PC-3 (cell line): ENCODE data around the gene IP6K3. TPM values are rescaled to one million over a fixed set of nuclear protein-coding genes. Genes with fewer than 3 reads are reported as not detected.

Experiments used
- ATAC-seq: fragments of 200-7000 bp; cut with Tn5 transposase; 2 replicates; pipeline ENCODE4 v1.9.1; 2020; ENCODE audit warnings: mild to moderate bottlenecking, moderate library complexity
- BruUV-seq: library from RNA; stranded (reverse); fragments of 400-500 nt; replicated peaks from 2 replicates; lab custom pipeline; 2021; lab: Mats Ljungman, UMichigan
- CTCF ChIA-PET: fragments of 300-600 bp; sonication (Branson Sonifier 250); formaldehyde crosslinking; loops from one replicate; lab custom pipeline; 2022; ENCODE audit warnings: antibody characterized with exemption; lab: Charles Lee
- POLR2A ChIA-PET: fragments of 300-600 bp; sonication (Branson Sonifier 250); formaldehyde crosslinking; loops from one replicate; lab custom pipeline; 2022; ENCODE audit warnings: antibody characterized with exemption; ENCODE audit not compliant: unreplicated experiment; lab: Charles Lee
- DNase-seq: peaks from one replicate; pipeline ENCODE4 v3.0.0-alpha.2; 2015
- H2AFZ ChIP-seq: fragments of 300-600 bp; sonication (generic); 2 replicates; pipeline ENCODE4 v1.6.0; 2016; ENCODE audit warnings: antibody characterized with exemption, low read length
- H3F3A ChIP-seq: fragments of 300-600 bp; sonication (generic); one replicate; pipeline ENCODE4 v1.6.0; 2017; ENCODE audit warnings: antibody characterized with exemption, low read length, control low read depth, mild to moderate bottlenecking; ENCODE audit not compliant: unreplicated experiment
- H3K27ac ChIP-seq: fragments of 300-600 bp; sonication (generic); 2 replicates; pipeline ENCODE4 v1.5.1; 2016; ENCODE audit warnings: mild to moderate bottlenecking, low read length
- H3K27me3 ChIP-seq: fragments of 300-600 bp; sonication (generic); 2 replicates; pipeline ENCODE4 v1.6.1; 2016; ENCODE audit warnings: low read length, mixed read lengths
- H3K36me3 ChIP-seq: fragments of 300-600 bp; sonication (generic); 2 replicates; pipeline ENCODE4 v1.6.1; 2016; ENCODE audit warnings: low read depth, mixed run types, low read length, mixed read lengths
- H3K4me1 ChIP-seq: fragments of 300-600 bp; sonication (generic); 2 replicates; pipeline ENCODE4 v1.5.1; 2016; ENCODE audit warnings: low read length; ENCODE audit not compliant: insufficient read depth
- H3K4me2 ChIP-seq: fragments of 300-600 bp; sonication (generic); 2 replicates; pipeline ENCODE4 v1.6.0; 2016; ENCODE audit warnings: low read length
- H3K4me3 ChIP-seq: fragments of 300-600 bp; sonication (generic); 2 replicates; pipeline ENCODE4 v1.5.1; 2016; ENCODE audit warnings: mild to moderate bottlenecking, low read length, mixed read lengths
- H3K79me2 ChIP-seq: fragments of 300-600 bp; sonication (generic); 2 replicates; pipeline ENCODE4 v1.6.1; 2017; ENCODE audit warnings: low read length, mixed read lengths
- H3K9ac ChIP-seq: fragments of 300-600 bp; sonication (generic); 2 replicates; pipeline ENCODE4 v1.6.0; 2016; ENCODE audit warnings: mild to moderate bottlenecking, low read length
- H3K9me2 ChIP-seq: fragments of 300-600 bp; sonication (generic); replicated peaks from 2 replicates; pipeline ENCODE4 v1.6.1; 2016; ENCODE audit warnings: mixed run types, low read length, mixed read lengths
- H3K9me3 ChIP-seq: fragments of 300-600 bp; sonication (generic); 2 replicates; pipeline ENCODE4 v1.6.1; 2016; ENCODE audit warnings: low read length, mixed read lengths
- H4K20me1 ChIP-seq: fragments of 300-600 bp; sonication (generic); 2 replicates; pipeline ENCODE4 v1.6.1; 2016; ENCODE audit warnings: low read length, mixed read lengths
- EZH2 ChIP-seq: fragments of 300-600 bp; sonication (generic); IDR thresholded peaks from one replicate; pipeline ENCODE4 v1.6.1; 2017; ENCODE audit warnings: antibody characterized with exemption, mild to moderate bottlenecking, low read length; ENCODE audit not compliant: unreplicated experiment
- EZH2phosphoT487 ChIP-seq: fragments of 300-600 bp; sonication (generic); IDR thresholded peaks from 2 replicates; pipeline ENCODE4 v1.6.1; 2018; ENCODE audit warnings: mild to moderate bottlenecking, antibody characterized with exemption, low read length, borderline replicate concordance
- intact Hi-C: fragments of 100-400 bp; cut with micrococcal nuclease; formaldehyde crosslinking; loops from 2 replicates; pipeline ENCODE4 v1.9.0; 2023
- total RNA-seq: library from RNA; depleted of rRNA; stranded (reverse); fragments of >200 nt; gene quantifications from 2 replicates; pipeline ENCODE4 v1.2.3, GENCODE V29; 2014
- TF ChIP-seq, protein P1 (sequence below): fragments of 300-600 bp; sonication (generic); conservative IDR thresholded peaks from 2 replicates; pipeline ENCODE4 v1.5.1; 2017; ENCODE audit warnings: antibody characterized with exemption, low read depth, mild to moderate bottlenecking, low read length

Gene IP6K3
- total RNA-seq, 1 experiment from 2014 or later, result not detected

DNA sequence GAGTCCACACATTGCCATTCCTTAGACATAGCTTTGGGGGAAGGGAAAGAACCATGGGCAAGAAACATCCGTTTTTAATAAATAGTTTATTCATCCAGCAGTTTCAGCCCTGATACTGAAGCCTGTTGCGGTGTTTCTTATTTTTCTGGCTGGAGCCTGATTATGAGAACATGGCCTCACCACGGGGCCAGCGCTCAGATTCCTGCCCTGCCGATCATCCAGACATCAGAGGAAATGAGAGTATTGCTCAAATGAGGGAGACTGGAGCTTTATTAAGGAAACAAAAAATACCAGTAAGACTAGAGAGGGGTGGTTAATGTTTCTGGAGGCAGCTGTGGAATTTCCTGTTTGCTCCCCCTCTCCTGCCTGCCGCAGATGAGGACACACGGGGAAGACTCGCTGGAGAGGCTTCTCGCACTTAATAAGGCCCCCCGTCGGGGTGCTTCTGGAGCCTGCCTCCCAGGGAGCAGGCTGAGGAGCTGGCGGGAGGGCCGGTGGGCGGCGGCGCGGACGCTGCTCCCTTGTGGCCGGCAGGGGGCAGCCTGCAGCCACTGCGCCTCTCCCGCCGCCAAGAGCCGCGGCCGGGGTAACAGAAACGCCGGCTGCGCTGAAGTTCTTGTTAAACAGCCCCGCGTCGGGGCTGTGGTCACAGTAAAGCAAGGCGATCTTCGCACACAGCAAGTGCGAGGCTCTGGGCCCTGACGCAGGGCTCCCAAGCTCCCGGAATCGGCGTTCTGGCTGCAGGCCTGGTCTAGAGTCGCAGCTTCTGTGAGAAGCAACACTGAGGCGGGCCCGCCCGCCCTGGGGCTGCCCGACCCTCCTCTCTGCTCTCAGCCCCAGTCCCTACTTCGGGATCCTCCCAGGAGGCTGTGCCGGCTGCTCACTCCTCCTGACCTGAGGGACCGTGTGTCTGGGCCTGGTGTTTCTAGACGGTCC is 24.7 kb upstream of the IP6K3 start:
- Histone ChIP-seq H2AFZ (no peak overlapping the region), H3K9me3 (no peaks in the 10 kb centered on the region), H3K36me3 (peaks cover 16% of the 10 kb centered on the region), H3K9ac (no peak overlapping the region), H3K27me3 (no peaks in the 10 kb centered on the region), H3K27ac (no peak overlapping the region), H3K4me3 (no peak overlapping the region), H4K20me1 (no peaks in the 10 kb centered on the region), H3F3A (no peaks in the 10 kb centered on the region), H3K4me2 (no peak overlapping the region), H3K9me2 (no peaks in the 10 kb centered on the region), H3K79me2 (no peaks in the 10 kb centered on the region), H3K4me1 (peaks cover 2% of the 10 kb centered on the region; the same call in 1 of the 2 replicates)
- CTCF ChIA-PET, result interaction anchor here (0.6 to 1.3 kb wide), 3 partner anchors 126 to 871 kb away, joined by 3 to 5 read pairs (median 3); no protein-coding TSS in a partner anchor
- POLR2A ChIA-PET, result interaction anchor here (0.7 kb wide), 1 partner anchor 263 kb away, joined by 3 read pairs; no protein-coding TSS in a partner anchor
- TF ChIP-seq EZH2, result no peak
- no peak for TF ChIP-seq EZH2phosphoT487
- TF ChIP-seq, protein P1, sequence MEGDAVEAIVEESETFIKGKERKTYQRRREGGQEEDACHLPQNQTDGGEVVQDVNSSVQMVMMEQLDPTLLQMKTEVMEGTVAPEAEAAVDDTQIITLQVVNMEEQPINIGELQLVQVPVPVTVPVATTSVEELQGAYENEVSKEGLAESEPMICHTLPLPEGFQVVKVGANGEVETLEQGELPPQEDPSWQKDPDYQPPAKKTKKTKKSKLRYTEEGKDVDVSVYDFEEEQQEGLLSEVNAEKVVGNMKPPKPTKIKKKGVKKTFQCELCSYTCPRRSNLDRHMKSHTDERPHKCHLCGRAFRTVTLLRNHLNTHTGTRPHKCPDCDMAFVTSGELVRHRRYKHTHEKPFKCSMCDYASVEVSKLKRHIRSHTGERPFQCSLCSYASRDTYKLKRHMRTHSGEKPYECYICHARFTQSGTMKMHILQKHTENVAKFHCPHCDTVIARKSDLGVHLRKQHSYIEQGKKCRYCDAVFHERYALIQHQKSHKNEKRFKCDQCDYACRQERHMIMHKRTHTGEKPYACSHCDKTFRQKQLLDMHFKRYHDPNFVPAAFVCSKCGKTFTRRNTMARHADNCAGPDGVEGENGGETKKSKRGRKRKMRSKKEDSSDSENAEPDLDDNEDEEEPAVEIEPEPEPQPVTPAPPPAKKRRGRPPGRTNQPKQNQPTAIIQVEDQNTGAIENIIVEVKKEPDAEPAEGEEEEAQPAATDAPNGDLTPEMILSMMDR, result peak; percentile 57
- DNase-seq (peak; percentile 50), ATAC-seq (peak; percentile 17; the same call in 1 of the 2 replicates)
- intact Hi-C loops, result no loop called here
- no TSS peak for BruUV-seq

DNA sequence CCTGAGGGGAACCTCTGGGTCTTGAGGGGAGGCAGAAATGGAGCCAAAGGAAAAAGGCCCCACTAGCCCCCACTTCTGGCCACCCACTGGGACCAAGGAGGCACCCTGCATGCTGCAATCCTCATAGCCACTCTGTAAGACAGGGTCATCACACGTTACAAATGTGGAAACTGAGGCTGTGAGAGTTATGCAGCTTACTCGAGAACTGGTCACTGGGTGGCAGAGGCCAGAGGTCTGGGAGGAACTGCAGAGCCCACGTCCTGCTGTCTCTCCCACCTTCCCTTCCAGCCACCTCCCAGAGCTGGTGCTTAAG is 24.1 kb upstream of the IP6K3 start:
- CTCF ChIA-PET, result interaction anchor here (0.6 kb wide), 1 partner anchor 872 kb away, joined by 3 read pairs; no protein-coding TSS in a partner anchor

More for the DNA sequence above, 24.1 kb upstream of the IP6K3 start:
- H3K36me3 ChIP-seq, result peaks cover 10% of the 10 kb centered on the region
- no peaks in the 10 kb centered on the region for H3K27me3 ChIP-seq
- no peaks in the 10 kb centered on the region for H3F3A ChIP-seq
- TF ChIP-seq EZH2phosphoT487 (no peak), EZH2 (no peak)
- TF ChIP-seq, protein P1, result no peak
- POLR2A ChIA-PET, result no interaction called here
- H4K20me1 ChIP-seq, result no peaks in the 10 kb centered on the region
- no TSS peak for BruUV-seq
- H3K27ac ChIP-seq, result no peak overlapping the region
- no peak overlapping the region for H2AFZ ChIP-seq
- DNase-seq, result no peak
- no peaks in the 10 kb centered on the region for H3K9me3 ChIP-seq
- H3K4me3 ChIP-seq, result no peak overlapping the region
- ATAC-seq, result no peak
- H3K9me2 ChIP-seq, result no peaks in the 10 kb centered on the region
- intact Hi-C loops, result no loop called here
- H3K4me2 ChIP-seq, result no peak overlapping the region
- H3K4me1 ChIP-seq, result peaks cover 2% of the 10 kb centered on the region; the same call in 1 of the 2 replicates
- H3K79me2 ChIP-seq, result no peaks in the 10 kb centered on the region
- H3K9ac ChIP-seq, result no peak overlapping the region
